ENCODE results near the gene ZNF423.

DNA sequence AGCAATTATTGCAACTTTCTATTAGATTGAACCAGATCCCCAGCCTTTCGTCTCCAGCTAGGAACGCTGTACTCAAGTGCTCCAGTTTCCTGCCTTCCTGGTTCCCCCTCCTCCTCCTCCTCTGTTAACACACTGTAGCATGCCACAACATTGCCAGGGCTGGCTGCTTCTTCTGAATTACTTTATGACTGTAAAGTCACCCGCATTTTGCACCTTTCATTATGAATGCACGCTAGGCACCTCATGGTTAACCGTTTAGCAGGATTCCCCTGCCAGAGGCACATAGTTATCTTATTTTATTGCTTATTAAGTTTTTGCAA lies 4.5 kb downstream of the ZNF423 start:
- TF ChIP-seq CTCF (IDR thresholded peaks at IDR 0.05; ENCODE audit: low read length) (no peak), EZH2phosphoT487 (IDR thresholded peaks at IDR 0.05; ENCODE audit: low read length) (no peak)

Measured in MM.1S (cell line).